UCSD-AML1 (cell line): Measurements from ENCODE around the gene EML4.
"Not testable (repeated sequence)": the region's sequence is repeated elsewhere in the genome, so short reads cannot be mapped to it uniquely, and the experiment has no call there.

Experiments
- DNase-seq: peaks from one replicate; lab custom pipeline; 2025; ENCODE audit not compliant: unreplicated experiment; lab: John Stamatoyannopoulos, UW

EML4 gene

DNA sequence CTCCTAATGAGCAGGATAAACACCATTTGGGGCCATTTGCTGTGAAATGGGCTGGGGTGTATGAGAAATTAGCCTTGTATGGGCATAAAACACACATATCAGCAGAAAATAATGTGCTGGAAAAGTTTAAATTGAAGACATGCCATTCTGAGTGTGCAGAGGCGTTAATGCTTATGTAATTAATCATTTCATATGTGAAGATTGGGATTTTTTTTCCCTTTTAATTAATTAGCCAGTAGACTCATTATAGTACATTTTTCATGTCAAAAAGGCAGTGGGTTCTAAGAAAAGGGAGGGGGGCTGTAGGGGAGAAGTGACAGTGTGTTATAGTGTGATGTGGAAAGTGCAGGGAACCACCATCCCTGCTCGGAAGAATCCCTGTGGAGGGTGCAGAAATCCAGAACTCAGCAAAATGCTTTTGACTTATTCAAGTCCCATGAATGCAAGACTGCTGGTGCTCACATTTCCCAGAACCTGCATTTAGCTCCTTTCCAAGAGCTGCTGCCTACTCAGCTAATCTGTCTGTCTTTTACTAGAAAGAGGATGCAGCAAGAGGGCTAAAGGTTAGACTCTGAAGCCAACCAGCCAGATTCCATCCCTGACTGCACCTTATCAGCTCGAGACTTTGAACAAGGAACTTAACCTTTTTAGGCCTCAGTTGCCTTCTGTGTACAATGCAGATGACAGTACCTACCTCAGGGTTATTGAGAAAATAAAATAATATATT, 203.5 kb downstream of the EML4 start:
- DNase-seq: no peak

DNA sequence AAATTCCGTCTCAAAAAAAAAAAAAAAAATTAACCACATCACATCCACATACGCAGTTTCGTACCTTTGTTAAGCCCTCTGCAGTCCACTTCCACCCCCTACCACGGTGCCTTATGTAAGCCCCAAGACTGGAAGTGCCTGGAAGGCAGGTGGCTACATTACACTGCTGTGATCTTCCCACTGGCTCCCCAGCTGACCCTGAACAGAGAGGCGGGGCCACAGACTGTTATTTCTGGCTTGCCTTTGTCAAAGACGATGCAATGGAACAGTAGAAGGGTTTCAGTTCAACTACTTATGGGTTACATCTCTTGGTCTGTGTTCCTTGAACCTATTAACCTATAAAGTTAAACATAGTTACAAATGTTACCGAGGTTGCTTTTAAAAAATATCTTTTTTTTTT, 207.6 kb downstream of the EML4 start:
- DNase-seq: no peak

- no peak for DNase-seq
These were observed 209.3 kb downstream of the EML4 start for GRCh38 chr2:42378415-42378814.

GRCh38 chr2:42380026-42380425, 210.9 kb downstream of the EML4 start:
- not testable (repeated sequence) for DNase-seq

- DNase-seq: no peak
These were observed 213.0 kb downstream of the EML4 start for GRCh38 chr2:42382144-42382543.
